GM23338 (cell line): ENCODE measurements around the gene AP1S3. TPM values are rescaled to one million over a fixed set of nuclear protein-coding genes. Genes with fewer than 3 reads are reported as not detected.

Experiments used
- ATAC-seq: fragments of 200-7000 bp; cut with Tn5 transposase; 3 replicates; pipeline ENCODE4 v1.9.1; 2020
- DNase-seq: peaks from one replicate; pipeline ENCODE4 v3.0.0-alpha.2; 2015; ENCODE audit warnings: low spot score
- H2AFZ ChIP-seq: fragments of 200-600 bp; sonication (generic); 2 replicates; pipeline ENCODE4 v1.8.0; 2016; ENCODE audit warnings: antibody characterized with exemption, mild to moderate bottlenecking, moderate library complexity
- H3F3A ChIP-seq: fragments of 200-600 bp; sonication (generic); replicated peaks from 2 replicates; pipeline ENCODE4 v1.8.0; 2017; ENCODE audit warnings: antibody characterized with exemption, mixed run types, low read depth
- H3K27ac ChIP-seq: fragments of 200-600 bp; sonication (generic); 2 replicates; pipeline ENCODE4 v1.6.1; 2016; ENCODE audit warnings: low read depth
- H3K27me3 ChIP-seq: fragments of 200-600 bp; sonication (generic); 2 replicates; pipeline ENCODE4 v1.8.0; 2016; ENCODE audit warnings: mild to moderate bottlenecking, mixed run types, moderate library complexity; ENCODE audit not compliant: insufficient read depth
- H3K36me3 ChIP-seq: fragments of 200-600 bp; sonication (generic); 2 replicates; pipeline ENCODE4 v1.8.0; 2016; ENCODE audit warnings: mild to moderate bottlenecking; ENCODE audit not compliant: insufficient read depth
- H3K4me1 ChIP-seq: fragments of 200-600 bp; sonication (generic); 2 replicates; pipeline ENCODE4 v1.8.0; 2016; ENCODE audit warnings: mild to moderate bottlenecking, moderate library complexity; ENCODE audit not compliant: insufficient read depth
- H3K4me2 ChIP-seq: fragments of 200-600 bp; sonication (generic); 2 replicates; pipeline ENCODE4 v1.7.1; 2017; ENCODE audit warnings: mixed run types
- H3K4me3 ChIP-seq: fragments of 200-600 bp; sonication (generic); 2 replicates; pipeline ENCODE4 v1.6.1; 2016; ENCODE audit warnings: mixed run types
- H3K79me2 ChIP-seq: fragments of 200-600 bp; sonication (generic); replicated peaks from 2 replicates; pipeline ENCODE4 v1.8.0; 2017; ENCODE audit warnings: mild to moderate bottlenecking; ENCODE audit not compliant: insufficient read depth
- H3K9me2 ChIP-seq: fragments of 200-600 bp; sonication (generic); 2 replicates; pipeline ENCODE4 v1.8.0; 2017; ENCODE audit not compliant: insufficient read depth
- H4K20me1 ChIP-seq: fragments of 200-600 bp; sonication (generic); replicated peaks from 2 replicates; pipeline ENCODE4 v1.8.0; 2017; ENCODE audit warnings: mild to moderate bottlenecking; ENCODE audit not compliant: insufficient read depth
- H3K27ac Mint-ChIP-seq: 2 replicates; pipeline ENCODE4 v1.8.0; 2020; ENCODE audit warnings: inconsistent platforms, mild to moderate bottlenecking, moderate library complexity, mixed read lengths
- H3K27me3 Mint-ChIP-seq: 3 replicates; pipeline ENCODE4 v1.8.0; 2022; ENCODE audit warnings: low read depth, mild to moderate bottlenecking, moderate library complexity, mixed read lengths, inconsistent platforms; ENCODE audit not compliant: insufficient read depth, poor library complexity
- H3K36me3 Mint-ChIP-seq: 3 replicates; pipeline ENCODE4 v1.8.0; 2021; ENCODE audit warnings: low read depth, mild to moderate bottlenecking, inconsistent platforms, moderate library complexity, mixed read lengths
- H3K4me1 Mint-ChIP-seq: 3 replicates; pipeline ENCODE4 v1.8.0; 2020; ENCODE audit warnings: mild to moderate bottlenecking, inconsistent platforms, mixed read lengths
- H3K4me3 Mint-ChIP-seq: 3 replicates; pipeline ENCODE4 v1.8.0; 2021; ENCODE audit warnings: moderate library complexity, mild to moderate bottlenecking, inconsistent platforms, mixed read lengths
- H3K9me3 Mint-ChIP-seq: 3 replicates; pipeline ENCODE4 v1.8.0; 2020; ENCODE audit warnings: moderate library complexity, mild to moderate bottlenecking, inconsistent platforms, mixed read lengths
- CREB1 ChIP-seq: fragments of 250-450 bp; sonication (Bioruptor Pico); IDR thresholded peaks from 2 replicates; pipeline ENCODE4 v1.5.0; 2020; ENCODE audit warnings: low read depth, mild to moderate bottlenecking, moderate library complexity
- ETS1 ChIP-seq: IDR thresholded peaks from 2 replicates; pipeline ENCODE4 v1.6.1; 2016; ENCODE audit warnings: antibody characterized with exemption
- EZH2 ChIP-seq: fragments of 200-600 bp; sonication (generic); IDR thresholded peaks from one replicate; pipeline ENCODE4 v1.8.0; 2017; ENCODE audit warnings: antibody characterized with exemption, mild to moderate bottlenecking, low read depth; ENCODE audit not compliant: unreplicated experiment
- EZH2phosphoT487 ChIP-seq: fragments of 200-600 bp; sonication (generic); IDR thresholded peaks from one replicate; pipeline ENCODE4 v1.8.1; 2018; ENCODE audit warnings: antibody characterized with exemption; ENCODE audit not compliant: unreplicated experiment
- JUNB ChIP-seq: IDR thresholded peaks from one replicate; pipeline ENCODE4 v1.6.1; 2016; ENCODE audit warnings: antibody characterized with exemption; ENCODE audit not compliant: unreplicated experiment
- NANOG ChIP-seq: IDR thresholded peaks from 2 replicates; pipeline ENCODE4 v1.6.1; 2016; ENCODE audit warnings: antibody characterized with exemption, borderline replicate concordance
- POLR2AphosphoS5 ChIP-seq: IDR thresholded peaks from 2 replicates; pipeline ENCODE4 v1.6.1; 2016; ENCODE audit warnings: antibody characterized with exemption, low read depth
- STAT1 ChIP-seq: IDR thresholded peaks from one replicate; pipeline ENCODE4 v1.6.1; 2016; ENCODE audit warnings: antibody characterized with exemption; ENCODE audit not compliant: unreplicated experiment
- ZNF114 ChIP-seq: fragments of 250-450 bp; sonication (Bioruptor Pico); IDR thresholded peaks from 2 replicates; pipeline ENCODE4 v1.5.0; 2020; ENCODE audit warnings: mild to moderate bottlenecking, moderate library complexity
- ZNF331 ChIP-seq: fragments of 250-450 bp; sonication (Bioruptor Pico); IDR thresholded peaks from 2 replicates; pipeline ENCODE4 v1.5.0; 2020; ENCODE audit warnings: low read depth, mild to moderate bottlenecking, moderate library complexity
- polyA plus RNA-seq: library from polyadenylated mRNA; unstranded; fragments of >200 nt; fragmentation: Nextera tagmentation; extraction: Ambion mirVana; gene quantifications from 2 replicates; pipeline ENCODE4 v1.2.1, GENCODE V29; 2016
- total RNA-seq: library from RNA; depleted of rRNA; stranded (reverse); fragments of >200 nt; shearing (Covaris generic); gene quantifications from 2 replicates; pipeline ENCODE4 v1.2.3, GENCODE V29; 2014
- TF ChIP-seq, protein P1 (sequence below), 2 experiments: fragments of 200-600 bp in 1 of 2; sonication (generic) in 1 of 2; conservative IDR thresholded peaks; 2 replicates each; pipeline versions ENCODE4 v1.5.1 to v1.6.1; 2016 to 2017; ENCODE audit warnings: antibody characterized with exemption in 2 of 2, low read depth in 2 of 2, mild to moderate bottlenecking in 2 of 2, moderate library complexity in 1 of 2
- TF ChIP-seq, protein P2 (sequence below): IDR thresholded peaks from one replicate; pipeline ENCODE4 v1.6.1; 2018; ENCODE audit warnings: antibody characterized with exemption; ENCODE audit not compliant: unreplicated experiment

AP1S3 gene
- total and polyA plus RNA-seq, 2 experiments from 2014 or later: 8.8 to 25.5 TPM

DNA sequence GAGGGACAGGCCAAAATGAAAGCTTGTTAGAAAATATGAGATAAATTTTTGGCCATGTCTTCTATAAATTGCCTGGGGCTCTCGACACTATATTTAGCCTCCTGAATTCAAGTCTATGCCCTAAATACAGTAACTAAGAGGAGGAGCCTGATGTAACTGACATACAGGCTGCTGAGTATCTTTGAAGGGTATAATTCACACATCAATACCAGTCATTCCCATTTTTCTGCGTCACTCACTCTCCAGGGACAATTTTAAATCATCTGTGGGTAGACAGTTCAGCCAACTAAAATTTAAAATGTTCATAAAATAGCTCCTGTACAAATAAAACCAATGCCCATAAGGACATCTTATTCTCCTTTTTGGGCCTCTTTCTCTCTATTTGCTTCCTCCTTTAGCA is 105.9 kb downstream of the AP1S3 start:
- Histone ChIP-seq H3K27me3 (no peaks in the 10 kb centered on the region), H2AFZ (no peak overlapping the region), H3F3A (no peaks in the 10 kb centered on the region), H3K9me2 (0 out of 2 replicates have a peak, but pooled peaks cover 9% of the 10 kb centered on the region), H3K79me2 (no peaks in the 10 kb centered on the region), H3K4me1 (peaks cover 8% of the 10 kb centered on the region), H3K27ac (no peak overlapping the region), H4K20me1 (no peaks in the 10 kb centered on the region), H3K4me3 (no peak overlapping the region), H3K36me3 (no peaks in the 10 kb centered on the region), H3K4me2 (no peak overlapping the region)
- no peak for TF ChIP-seq JUNB
- peaks cover 12% of the 10 kb centered on the region for H3K4me1 Mint-ChIP-seq
- peaks cover 4% of the 10 kb centered on the region; the same call in 2 of the 3 replicates for H3K9me3 Mint-ChIP-seq
- H3K4me3 Mint-ChIP-seq: no peak overlapping the region
- H3K27ac Mint-ChIP-seq: no peak overlapping the region
- no peaks in the 10 kb centered on the region for H3K36me3 Mint-ChIP-seq
- H3K27me3 Mint-ChIP-seq: peaks cover 1% of the 10 kb centered on the region
- ATAC-seq: no peak
- DNase-seq: no peak

DNA sequence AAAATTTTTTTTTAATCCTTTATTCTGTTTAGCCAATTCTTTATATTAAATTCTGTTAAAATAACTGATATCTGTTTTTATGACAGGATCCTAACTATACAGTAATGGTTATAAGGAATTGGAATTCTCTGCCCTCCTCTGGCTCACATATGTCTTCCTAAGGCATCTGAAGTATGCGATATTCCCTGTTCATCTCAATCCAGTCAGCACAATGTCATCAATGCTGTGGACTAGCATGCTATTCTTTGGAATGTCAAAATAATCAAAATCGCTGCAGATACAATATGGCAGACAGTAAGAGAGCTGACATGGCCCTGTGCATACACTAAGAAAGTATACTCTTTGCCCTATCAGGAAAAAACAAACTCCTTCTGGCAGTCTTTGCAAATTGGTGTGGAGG is 107.6 kb downstream of the AP1S3 start:
- Histone ChIP-seq H3K9me2 (no peaks in the 10 kb centered on the region), H2AFZ (no peak overlapping the region), H3K4me1 (peaks cover 21% of the 10 kb centered on the region), H3K4me3 (no peak overlapping the region), H3K27me3 (no peaks in the 10 kb centered on the region), H3F3A (0 out of 2 replicates have a peak, but pooled peaks cover 6% of the 10 kb centered on the region), H3K27ac (no peak overlapping the region), H4K20me1 (no peaks in the 10 kb centered on the region), H3K79me2 (no peaks in the 10 kb centered on the region), H3K4me2 (no peak overlapping the region), H3K36me3 (no peaks in the 10 kb centered on the region)
- H3K27ac Mint-ChIP-seq: no peak overlapping the region
- H3K27me3 Mint-ChIP-seq: peaks cover under 1% of the 10 kb centered on the region
- peaks cover 4% of the 10 kb centered on the region; the same call in 2 of the 3 replicates for H3K9me3 Mint-ChIP-seq
- no peaks in the 10 kb centered on the region for H3K36me3 Mint-ChIP-seq
- no peak for ATAC-seq
- H3K4me1 Mint-ChIP-seq: peaks cover 29% of the 10 kb centered on the region
- no peak for DNase-seq
- no peak overlapping the region for H3K4me3 Mint-ChIP-seq
- TF ChIP-seq POLR2AphosphoS5 (no peak), EZH2phosphoT487 (no peak), STAT1 (no peak), NANOG (no peak), ZNF114 (CRISPR knock-in tag) (no peak), EZH2 (no peak), ETS1 (no peak), CREB1 (no peak), ZNF331 (no peak)
- TF ChIP-seq, protein P1, sequence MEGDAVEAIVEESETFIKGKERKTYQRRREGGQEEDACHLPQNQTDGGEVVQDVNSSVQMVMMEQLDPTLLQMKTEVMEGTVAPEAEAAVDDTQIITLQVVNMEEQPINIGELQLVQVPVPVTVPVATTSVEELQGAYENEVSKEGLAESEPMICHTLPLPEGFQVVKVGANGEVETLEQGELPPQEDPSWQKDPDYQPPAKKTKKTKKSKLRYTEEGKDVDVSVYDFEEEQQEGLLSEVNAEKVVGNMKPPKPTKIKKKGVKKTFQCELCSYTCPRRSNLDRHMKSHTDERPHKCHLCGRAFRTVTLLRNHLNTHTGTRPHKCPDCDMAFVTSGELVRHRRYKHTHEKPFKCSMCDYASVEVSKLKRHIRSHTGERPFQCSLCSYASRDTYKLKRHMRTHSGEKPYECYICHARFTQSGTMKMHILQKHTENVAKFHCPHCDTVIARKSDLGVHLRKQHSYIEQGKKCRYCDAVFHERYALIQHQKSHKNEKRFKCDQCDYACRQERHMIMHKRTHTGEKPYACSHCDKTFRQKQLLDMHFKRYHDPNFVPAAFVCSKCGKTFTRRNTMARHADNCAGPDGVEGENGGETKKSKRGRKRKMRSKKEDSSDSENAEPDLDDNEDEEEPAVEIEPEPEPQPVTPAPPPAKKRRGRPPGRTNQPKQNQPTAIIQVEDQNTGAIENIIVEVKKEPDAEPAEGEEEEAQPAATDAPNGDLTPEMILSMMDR (conservative IDR thresholded peaks at IDR 0.05; ENCODE audit: low read depth in 2 of 2): no peak
- TF ChIP-seq, protein P2, sequence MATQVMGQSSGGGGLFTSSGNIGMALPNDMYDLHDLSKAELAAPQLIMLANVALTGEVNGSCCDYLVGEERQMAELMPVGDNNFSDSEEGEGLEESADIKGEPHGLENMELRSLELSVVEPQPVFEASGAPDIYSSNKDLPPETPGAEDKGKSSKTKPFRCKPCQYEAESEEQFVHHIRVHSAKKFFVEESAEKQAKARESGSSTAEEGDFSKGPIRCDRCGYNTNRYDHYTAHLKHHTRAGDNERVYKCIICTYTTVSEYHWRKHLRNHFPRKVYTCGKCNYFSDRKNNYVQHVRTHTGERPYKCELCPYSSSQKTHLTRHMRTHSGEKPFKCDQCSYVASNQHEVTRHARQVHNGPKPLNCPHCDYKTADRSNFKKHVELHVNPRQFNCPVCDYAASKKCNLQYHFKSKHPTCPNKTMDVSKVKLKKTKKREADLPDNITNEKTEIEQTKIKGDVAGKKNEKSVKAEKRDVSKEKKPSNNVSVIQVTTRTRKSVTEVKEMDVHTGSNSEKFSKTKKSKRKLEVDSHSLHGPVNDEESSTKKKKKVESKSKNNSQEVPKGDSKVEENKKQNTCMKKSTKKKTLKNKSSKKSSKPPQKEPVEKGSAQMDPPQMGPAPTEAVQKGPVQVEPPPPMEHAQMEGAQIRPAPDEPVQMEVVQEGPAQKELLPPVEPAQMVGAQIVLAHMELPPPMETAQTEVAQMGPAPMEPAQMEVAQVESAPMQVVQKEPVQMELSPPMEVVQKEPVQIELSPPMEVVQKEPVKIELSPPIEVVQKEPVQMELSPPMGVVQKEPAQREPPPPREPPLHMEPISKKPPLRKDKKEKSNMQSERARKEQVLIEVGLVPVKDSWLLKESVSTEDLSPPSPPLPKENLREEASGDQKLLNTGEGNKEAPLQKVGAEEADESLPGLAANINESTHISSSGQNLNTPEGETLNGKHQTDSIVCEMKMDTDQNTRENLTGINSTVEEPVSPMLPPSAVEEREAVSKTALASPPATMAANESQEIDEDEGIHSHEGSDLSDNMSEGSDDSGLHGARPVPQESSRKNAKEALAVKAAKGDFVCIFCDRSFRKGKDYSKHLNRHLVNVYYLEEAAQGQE: no peak
